ENCODE measurements around the gene RAB11FIP3. TPM values are rescaled to one million over a fixed set of nuclear protein-coding genes. Genes with fewer than 3 reads are reported as not detected.

The RAB11FIP3 gene
- total RNA-seq, 1 donor from 2014 or later, result 44.1 TPM

DNA sequence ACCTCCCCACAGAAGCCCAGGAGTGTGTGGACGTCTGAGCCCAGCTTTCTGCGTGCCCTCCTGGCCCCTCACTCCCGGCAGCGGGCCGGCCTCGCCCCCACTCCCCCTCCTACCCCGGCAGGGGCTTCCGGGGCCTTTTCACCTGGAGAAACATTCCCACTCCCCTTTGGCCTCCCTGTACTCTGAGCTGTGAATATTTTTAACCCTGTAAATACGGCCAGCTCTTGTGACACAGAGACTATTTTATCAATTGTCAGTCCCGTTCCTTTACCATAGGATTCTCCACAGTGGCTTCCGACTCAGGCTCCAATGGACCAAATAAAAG, 128.8 kb downstream of the RAB11FIP3 start:
- Histone ChIP-seq H3K27me3 (peaks cover 9% of the 10 kb centered on the region), H3K4me1 (no peaks in the 10 kb centered on the region), H3K36me3 (peaks cover 17% of the 10 kb centered on the region), H3K4me3 (no peak overlapping the region), H3K9me3 (no peaks in the 10 kb centered on the region), H3K27ac (no peak overlapping the region)
- TF ChIP-seq, protein P1, sequence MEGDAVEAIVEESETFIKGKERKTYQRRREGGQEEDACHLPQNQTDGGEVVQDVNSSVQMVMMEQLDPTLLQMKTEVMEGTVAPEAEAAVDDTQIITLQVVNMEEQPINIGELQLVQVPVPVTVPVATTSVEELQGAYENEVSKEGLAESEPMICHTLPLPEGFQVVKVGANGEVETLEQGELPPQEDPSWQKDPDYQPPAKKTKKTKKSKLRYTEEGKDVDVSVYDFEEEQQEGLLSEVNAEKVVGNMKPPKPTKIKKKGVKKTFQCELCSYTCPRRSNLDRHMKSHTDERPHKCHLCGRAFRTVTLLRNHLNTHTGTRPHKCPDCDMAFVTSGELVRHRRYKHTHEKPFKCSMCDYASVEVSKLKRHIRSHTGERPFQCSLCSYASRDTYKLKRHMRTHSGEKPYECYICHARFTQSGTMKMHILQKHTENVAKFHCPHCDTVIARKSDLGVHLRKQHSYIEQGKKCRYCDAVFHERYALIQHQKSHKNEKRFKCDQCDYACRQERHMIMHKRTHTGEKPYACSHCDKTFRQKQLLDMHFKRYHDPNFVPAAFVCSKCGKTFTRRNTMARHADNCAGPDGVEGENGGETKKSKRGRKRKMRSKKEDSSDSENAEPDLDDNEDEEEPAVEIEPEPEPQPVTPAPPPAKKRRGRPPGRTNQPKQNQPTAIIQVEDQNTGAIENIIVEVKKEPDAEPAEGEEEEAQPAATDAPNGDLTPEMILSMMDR (IDR thresholded peaks at IDR 0.05), result no peak
- no peak for ATAC-seq
- intact Hi-C loops (cut with DNase I), result no loop called here
- DNase-seq, result no peak

DNA sequence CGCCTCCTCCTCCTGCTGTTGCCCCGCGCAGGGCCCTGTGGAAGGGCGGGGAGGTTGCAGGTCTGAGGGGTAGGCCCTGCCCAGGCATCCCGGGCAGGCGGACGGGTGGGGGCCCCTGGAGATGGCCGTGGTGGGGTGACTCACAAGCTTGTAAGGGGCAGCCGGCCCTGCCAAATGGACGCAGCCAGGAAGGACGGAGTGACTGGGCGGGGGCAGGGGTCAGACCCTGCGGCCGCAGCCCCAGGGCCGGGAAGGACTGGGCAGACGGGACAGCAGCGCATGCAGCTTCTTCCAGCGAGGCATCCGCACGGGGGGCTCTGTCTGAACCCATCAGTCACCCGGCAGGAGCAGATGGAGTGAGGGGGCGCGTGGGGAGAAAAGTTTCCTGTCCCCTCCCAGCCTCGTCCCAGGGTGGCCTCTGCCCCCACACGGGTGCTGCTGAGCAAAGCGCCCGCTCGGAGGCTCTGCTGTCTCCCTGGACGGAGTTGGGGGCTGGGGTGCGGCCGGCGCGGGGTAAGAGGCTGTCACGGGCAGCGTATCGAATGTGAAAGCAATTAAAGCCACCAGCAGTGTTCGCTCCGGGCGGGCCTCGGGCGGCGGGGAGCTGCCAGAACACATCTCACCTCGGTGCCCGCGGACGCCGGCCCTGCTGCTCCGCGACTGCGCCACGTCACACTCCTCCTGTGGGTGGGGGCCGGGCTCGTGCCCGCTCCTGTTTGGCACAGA, 129.4 kb downstream of the RAB11FIP3 start:
- no peak overlapping the region for H3K4me3 ChIP-seq

DNA sequence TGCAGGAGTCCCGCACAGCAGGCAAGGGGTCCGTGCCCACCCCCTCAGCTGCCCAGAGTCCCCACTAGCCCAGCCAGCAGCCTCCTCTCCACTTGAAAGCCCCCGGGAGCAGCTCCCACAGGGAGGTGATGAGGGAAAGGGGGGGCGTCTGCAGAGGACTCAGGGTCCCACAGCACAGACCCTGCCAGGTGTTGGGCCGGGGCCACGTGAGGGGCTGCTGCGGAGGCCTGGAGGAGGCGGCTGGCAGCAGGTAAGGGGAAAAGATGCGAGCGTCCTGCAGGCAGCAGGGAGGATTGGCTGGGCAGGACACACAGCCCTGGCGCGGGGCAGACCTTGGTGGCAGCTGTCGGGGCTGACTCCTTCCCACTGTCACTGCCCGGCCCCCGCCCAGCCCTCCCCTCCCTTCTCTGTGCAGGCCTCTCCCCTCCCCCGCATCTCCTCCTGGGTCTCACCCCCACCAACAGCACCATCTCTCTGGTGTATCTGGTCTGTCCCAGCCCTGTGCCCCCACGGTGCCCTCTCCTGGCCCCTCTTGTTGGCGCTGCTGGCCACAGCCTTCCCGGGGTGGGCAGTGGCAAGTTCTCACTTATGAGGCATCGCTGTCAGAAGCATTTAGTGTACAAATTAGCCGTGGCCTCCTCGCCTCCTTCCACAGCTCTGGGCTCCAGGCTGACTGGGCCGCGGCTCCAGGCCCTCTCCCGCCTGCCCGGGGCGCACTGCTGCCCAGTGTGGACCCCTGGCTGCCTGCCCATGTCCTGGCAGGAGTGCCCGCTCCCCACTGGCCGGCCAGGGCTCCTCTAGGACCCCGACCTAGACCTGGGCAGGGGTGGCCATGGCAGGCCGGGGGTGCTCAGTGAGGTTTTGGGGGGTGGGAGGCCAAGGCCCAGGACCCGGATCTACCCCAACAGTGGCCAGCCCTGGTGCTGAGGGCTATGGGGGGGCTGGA, 130.4 kb downstream of the RAB11FIP3 start:
- no peak for DNase-seq
- TF ChIP-seq, protein P1 (IDR thresholded peaks at IDR 0.05), result no peak
- Histone ChIP-seq H3K4me3 (no peak overlapping the region), H3K4me1 (no peaks in the 10 kb centered on the region), H3K27me3 (peaks cover 16% of the 10 kb centered on the region), H3K9me3 (no peaks in the 10 kb centered on the region), H3K36me3 (peaks cover 17% of the 10 kb centered on the region), H3K27ac (no peak overlapping the region)
- no peak for ATAC-seq
- intact Hi-C loops (cut with DNase I), result no loop called here

More for the DNA sequence above, 129.4 kb downstream of the RAB11FIP3 start:
- no peak for ATAC-seq
- intact Hi-C loops (cut with DNase I), result no loop called here
- TF ChIP-seq, protein P1 (IDR thresholded peaks at IDR 0.05), result no peak
- no peak for DNase-seq
- Histone ChIP-seq H3K9me3 (no peaks in the 10 kb centered on the region), H3K36me3 (peaks cover 17% of the 10 kb centered on the region), H3K4me1 (no peaks in the 10 kb centered on the region), H3K27me3 (peaks cover 14% of the 10 kb centered on the region), H3K27ac (no peak overlapping the region)

DNA sequence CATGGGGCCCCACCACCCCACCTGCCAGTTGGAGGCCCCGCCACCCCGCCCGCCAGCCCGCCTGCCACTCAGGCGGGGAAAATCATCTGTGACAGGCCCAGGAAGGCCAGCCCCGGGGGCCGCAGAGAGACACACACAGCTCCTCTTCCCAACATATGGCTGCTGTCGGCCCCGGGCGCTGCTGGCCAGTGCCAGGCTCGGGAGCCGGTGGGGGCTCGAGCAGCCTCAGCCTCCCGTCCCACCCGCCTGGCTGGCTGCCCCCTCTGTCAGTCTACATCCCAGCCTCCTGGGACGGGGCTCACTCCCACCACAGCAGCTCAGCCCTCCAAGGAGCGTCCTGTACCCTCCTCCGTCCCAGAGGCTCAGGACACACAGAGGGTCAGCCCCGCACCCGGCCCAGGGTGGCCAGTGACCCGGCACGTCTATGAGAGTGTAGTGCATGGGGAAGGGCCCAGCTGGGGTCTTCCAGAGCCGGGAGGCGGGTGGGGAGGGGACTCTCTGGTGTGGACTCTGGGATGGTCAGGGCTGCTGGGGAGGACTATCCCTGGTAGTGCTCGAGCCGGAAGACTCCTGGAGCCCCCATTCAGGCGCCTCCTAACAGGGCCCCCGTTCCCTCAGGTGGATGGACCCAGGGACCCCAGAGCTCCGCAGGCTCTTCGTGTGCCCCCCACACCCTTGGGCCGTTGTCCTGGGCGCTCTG, 131.2 kb downstream of the RAB11FIP3 start:
- Histone ChIP-seq H3K4me3 (no peak overlapping the region), H3K9me3 (no peaks in the 10 kb centered on the region), H3K27me3 (peaks cover 25% of the 10 kb centered on the region), H3K36me3 (peaks cover 13% of the 10 kb centered on the region), H3K4me1 (no peaks in the 10 kb centered on the region), H3K27ac (no peak overlapping the region)
- intact Hi-C loops (cut with DNase I), result no loop called here
- TF ChIP-seq, protein P1 (IDR thresholded peaks at IDR 0.05), result no peak
- ATAC-seq (no peak), DNase-seq (no peak)

- H3K27me3 ChIP-seq, result peaks cover 29% of the 10 kb centered on the region
- DNase-seq (no peak), ATAC-seq (no peak)
- H3K27ac ChIP-seq, result no peak overlapping the region
- peaks cover 2% of the 10 kb centered on the region for H3K36me3 ChIP-seq
- no peak overlapping the region for H3K4me3 ChIP-seq
- TF ChIP-seq, protein P1 (IDR thresholded peaks at IDR 0.05), result no peak
- intact Hi-C loops (cut with DNase I), result no loop called here
- no peaks in the 10 kb centered on the region for H3K4me1 ChIP-seq
- H3K9me3 ChIP-seq, result no peaks in the 10 kb centered on the region
Observed at GRCh38 chr16:557463-558297, 132.2 kb downstream of the RAB11FIP3 start.

Data from upper lobe of right lung (tissue), 1 donor.